Panc1 (cell line): ENCODE data around the gene RGS3. TPM values are rescaled to one million over a fixed set of nuclear protein-coding genes. Genes with fewer than 3 reads are reported as not detected.

Source experiments
- ATAC-seq: fragments of 200-7000 bp; cut with Tn5 transposase; 2 replicates; pipeline ENCODE4 v1.9.1; 2020; ENCODE audit warnings: mild to moderate bottlenecking, moderate library complexity
- BruUV-seq: library from RNA; stranded (reverse); fragments of 400-500 nt; replicated peaks from 2 replicates; lab custom pipeline; 2021; lab: Mats Ljungman, UMichigan
- CTCF ChIA-PET: fragments of 300-600 bp; sonication (Branson Sonifier 250); formaldehyde crosslinking; loops from one replicate; lab custom pipeline; 2022; ENCODE audit warnings: antibody characterized with exemption; lab: Charles Lee
- POLR2A ChIA-PET: fragments of 300-600 bp; sonication (Branson Sonifier 250); formaldehyde crosslinking; loops from one replicate; lab custom pipeline; 2022; ENCODE audit warnings: antibody characterized with exemption; lab: Charles Lee
- DNase-seq: peaks from one replicate; pipeline ENCODE4 v3.0.0-alpha.2; 2010; ENCODE audit warnings: low read depth, low spot score
- H3K27ac ChIP-seq: 2 replicates; pipeline ENCODE4 v1.5.1; 2011; ENCODE audit warnings: mild to moderate bottlenecking, low read length, inconsistent platforms
- H3K27me3 ChIP-seq: fragments of 200-500 bp; sonication (Bioruptor generic); 2 replicates; pipeline ENCODE4 v1.6.0; 2014; ENCODE audit warnings: low read length, inconsistent platforms; ENCODE audit not compliant: control insufficient read depth, insufficient read depth
- H3K36me3 ChIP-seq: fragments of 200-500 bp; sonication (Bioruptor generic); 2 replicates; pipeline ENCODE4 v1.5.1; 2014; ENCODE audit warnings: inconsistent platforms, mild to moderate bottlenecking, low read length, moderate library complexity; ENCODE audit not compliant: control insufficient read depth, insufficient read depth
- H3K4me1 ChIP-seq: 2 replicates; pipeline ENCODE4 v1.5.1; 2011; ENCODE audit warnings: inconsistent platforms, mild to moderate bottlenecking, low read length, moderate library complexity; ENCODE audit not compliant: control insufficient read depth, insufficient read depth
- H3K4me3 ChIP-seq, 2 experiments: 2 replicates each; pipeline ENCODE4 v1.5.1; 2011 to 2012; ENCODE audit warnings: low read depth in 2 of 2, low read length in 2 of 2, mild to moderate bottlenecking in 2 of 2, inconsistent platforms in 1 of 2, moderate library complexity in 1 of 2
- H3K9me3 ChIP-seq: fragments of 200-500 bp; sonication (Bioruptor generic); 2 replicates; pipeline ENCODE4 v1.5.1; 2014; ENCODE audit warnings: low read depth, mild to moderate bottlenecking, inconsistent platforms, low read length, moderate library complexity; ENCODE audit not compliant: control insufficient read depth, insufficient read depth
- CTCF ChIP-seq: fragments of 450-650 bp; IDR thresholded peaks from 2 replicates; pipeline ENCODE4 v1.5.1; 2017; ENCODE audit warnings: mild to moderate bottlenecking
- POLR2AphosphoS5 ChIP-seq: IDR thresholded peaks from 2 replicates; pipeline ENCODE4 v1.6.1; 2012; ENCODE audit warnings: mild to moderate bottlenecking, low read depth, low read length, moderate library complexity
- REST ChIP-seq, 2 experiments: IDR thresholded peaks; 2 replicates each; pipeline ENCODE4 v1.6.1; 2011 to 2012; ENCODE audit warnings: low read depth in 2 of 2, control low read depth in 1 of 2, low read length in 1 of 2, mild to moderate bottlenecking in 1 of 2, moderate library complexity in 1 of 2; ENCODE audit not compliant: insufficient read depth in 1 of 2
- SIN3A ChIP-seq: IDR thresholded peaks from 2 replicates; pipeline ENCODE4 v1.6.1; 2012; ENCODE audit warnings: low read depth, mild to moderate bottlenecking, low read length, moderate library complexity, borderline replicate concordance; ENCODE audit not compliant: insufficient read depth
- TCF7L2 ChIP-seq: IDR thresholded peaks from 2 replicates; pipeline ENCODE4 v1.6.1; 2011; ENCODE audit warnings: mild to moderate bottlenecking, low read depth, low read length, inconsistent platforms
- in situ Hi-C: cut with HindIII; loops from 2 replicates; pipeline ENCODE4 v1.10.0; 2016; ENCODE audit warnings: low sequenced_read_pairs, low pct_unique_long_range_greater_than_20kb
- intact Hi-C: fragments of 100-400 bp; cut with micrococcal nuclease; formaldehyde crosslinking; loops from one replicate; pipeline ENCODE4 v1.10.0; 2022; ENCODE audit not compliant: unreplicated experiment
- total RNA-seq: library from RNA; stranded (reverse); gene quantifications from one replicate; pipeline ENCODE4 v1.2.1, GENCODE V29; 2021; ENCODE audit not compliant: unreplicated experiment

RGS3 gene
- total RNA-seq, 1 experiment from 2014 or later = 15.1 TPM

- BruUV-seq = no TSS peak
- in situ Hi-C loops = no loop called here
- TF ChIP-seq TCF7L2 (no peak), REST (IDR thresholded peaks at IDR 0.05; ENCODE audit: insufficient read depth in 1 of 2, low read depth in 2 of 2, low read length in 1 of 2) (no peak), SIN3A (no peak), POLR2AphosphoS5 (no peak), CTCF (no peak)
- intact Hi-C loops = no loop called here
- Histone ChIP-seq H3K36me3 (no peaks in the 10 kb centered on the region), H3K4me1 (no peaks in the 10 kb centered on the region), H3K27me3 (no peaks in the 10 kb centered on the region; the same call in 1 of the 2 replicates), H3K4me3 (no peak overlapping the region), H3K9me3 (no peaks in the 10 kb centered on the region), H3K27ac (no peak overlapping the region)
- ATAC-seq (no peak), DNase-seq (no peak)
- ChIA-PET POLR2A (no interaction called here), CTCF (no interaction called here)
These were observed 181.9 kb downstream of the RGS3 start for GRCh38 chr9:113645227-113645977.

- ChIA-PET CTCF (no interaction called here), POLR2A (no interaction called here)
These were observed 182.4 kb downstream of the RGS3 start for GRCh38 chr9:113645978-113646253.

More at GRCh38 chr9:113645978-113646253, 182.4 kb downstream of the RGS3 start:
- ATAC-seq (no peak), DNase-seq (no peak)
- Histone ChIP-seq H3K27me3 (no peaks in the 10 kb centered on the region; the same call in 1 of the 2 replicates), H3K4me3 (no peak overlapping the region), H3K36me3 (no peaks in the 10 kb centered on the region), H3K4me1 (no peaks in the 10 kb centered on the region), H3K9me3 (no peaks in the 10 kb centered on the region), H3K27ac (no peak overlapping the region)
- BruUV-seq = no TSS peak
- TF ChIP-seq TCF7L2 (no peak), POLR2AphosphoS5 (no peak), REST (IDR thresholded peaks at IDR 0.05; ENCODE audit: insufficient read depth in 1 of 2, low read depth in 2 of 2, low read length in 1 of 2) (no peak), SIN3A (no peak), CTCF (no peak)
- intact Hi-C loops (no loop called here), in situ Hi-C loops (no loop called here)
